GM21526 (cell line): ENCODE results near the gene GPX3.

Source experiments
- ATAC-seq: cut with Tn5 transposase; IDR thresholded peaks from one replicate; pipeline ENCODE4 v1.9.1; 2021; ENCODE audit warnings: moderate library complexity; ENCODE audit not compliant: unreplicated experiment, low FRiP score

Gene GPX3

GRCh38 chr5:151008906-151009305 is 11.5 kb upstream of the GPX3 start:
- ATAC-seq = no peak

- ATAC-seq = no peak
These were observed 7.5 kb upstream of the GPX3 start for GRCh38 chr5:151012862-151013261.

GRCh38 chr5:151014680-151015343 is 5.6 kb upstream of the GPX3 start:
- ATAC-seq = no peak

- no peak for ATAC-seq
These were observed 4.3 kb upstream of the GPX3 start for GRCh38 chr5:151015974-151016587.

GRCh38 chr5:151016700-151017099 is 3.7 kb upstream of the GPX3 start:
- ATAC-seq = no peak

- ATAC-seq = no peak
These were observed 2.5 kb upstream of the GPX3 start for GRCh38 chr5:151017897-151018296.

- ATAC-seq = no peak
These were observed 1.5 kb upstream of the GPX3 start for GRCh38 chr5:151018846-151019245.

GRCh38 chr5:151019331-151019730 is 1.1 kb upstream of the GPX3 start:
- ATAC-seq = no peak

- no peak for ATAC-seq
These were observed 1.4 kb downstream of the GPX3 start for GRCh38 chr5:151021746-151022145.

GRCh38 chr5:151022511-151023018 is 2.2 kb downstream of the GPX3 start:
- ATAC-seq = no peak

GRCh38 chr5:151023047-151023615 is 2.7 kb downstream of the GPX3 start:
- ATAC-seq = no peak

- ATAC-seq = no peak
These were observed 3.3 kb downstream of the GPX3 start for GRCh38 chr5:151023651-151024050.

GRCh38 chr5:151024440-151025249 is 4.3 kb downstream of the GPX3 start:
- ATAC-seq = no peak

GRCh38 chr5:151025250-151025606 is 4.8 kb downstream of the GPX3 start:
- no peak for ATAC-seq

GRCh38 chr5:151026088-151026487 is 5.7 kb downstream of the GPX3 start:
- ATAC-seq = no peak

GRCh38 chr5:151026679-151027078 is 6.3 kb downstream of the GPX3 start:
- no peak for ATAC-seq

GRCh38 chr5:151027961-151028479 is 7.6 kb downstream of the GPX3 start:
- ATAC-seq = no peak

GRCh38 chr5:151028717-151029116 is 8.3 kb downstream of the GPX3 start:
- no peak for ATAC-seq

- ATAC-seq = no peak
These were observed 9.0 kb downstream of the GPX3 start for GRCh38 chr5:151029179-151030055.

GRCh38 chr5:151030056-151030336 is 9.6 kb downstream of the GPX3 start:
- no peak for ATAC-seq
